PFSK-1 (cell line): Measurements from ENCODE around the gene SLC5A5.

ENCODE experiments used
- FOXP2 ChIP-seq: optimal IDR thresholded peaks from 2 replicates; pipeline ENCODE3; 2011; ENCODE audit warnings: borderline replicate concordance, control low read depth, inconsistent platforms; ENCODE audit not compliant: insufficient read depth; ENCODE audit errors: extremely low read length, extremely low read depth
- POLR2AphosphoS5 ChIP-seq: IDR thresholded peaks from 2 replicates; pipeline ENCODE4 v1.6.1; 2012; ENCODE audit warnings: low read depth, mild to moderate bottlenecking, control low read depth, low read length, moderate library complexity
- REST ChIP-seq, 2 experiments: IDR thresholded peaks; 2 replicates each; pipeline versions ENCODE4 v1.6.1 to v1.8.0; 2011 to 2012; ENCODE audit warnings: low read depth in 2 of 2, low read length in 2 of 2, control low read depth in 1 of 2, inconsistent platforms in 1 of 2, mild to moderate bottlenecking in 1 of 2, moderate library complexity in 1 of 2; ENCODE audit not compliant: insufficient read depth in 1 of 2
- SIN3A ChIP-seq: IDR thresholded peaks from 2 replicates; pipeline ENCODE4 v1.6.1; 2012; ENCODE audit warnings: mild to moderate bottlenecking, low read length, moderate library complexity, borderline replicate concordance; ENCODE audit not compliant: insufficient read depth
- TAF1 ChIP-seq: IDR thresholded peaks from 2 replicates; pipeline ENCODE4 v1.6.1; 2012; ENCODE audit warnings: low read length, control low read depth, borderline replicate concordance; ENCODE audit not compliant: insufficient read depth

SLC5A5 gene

DNA sequence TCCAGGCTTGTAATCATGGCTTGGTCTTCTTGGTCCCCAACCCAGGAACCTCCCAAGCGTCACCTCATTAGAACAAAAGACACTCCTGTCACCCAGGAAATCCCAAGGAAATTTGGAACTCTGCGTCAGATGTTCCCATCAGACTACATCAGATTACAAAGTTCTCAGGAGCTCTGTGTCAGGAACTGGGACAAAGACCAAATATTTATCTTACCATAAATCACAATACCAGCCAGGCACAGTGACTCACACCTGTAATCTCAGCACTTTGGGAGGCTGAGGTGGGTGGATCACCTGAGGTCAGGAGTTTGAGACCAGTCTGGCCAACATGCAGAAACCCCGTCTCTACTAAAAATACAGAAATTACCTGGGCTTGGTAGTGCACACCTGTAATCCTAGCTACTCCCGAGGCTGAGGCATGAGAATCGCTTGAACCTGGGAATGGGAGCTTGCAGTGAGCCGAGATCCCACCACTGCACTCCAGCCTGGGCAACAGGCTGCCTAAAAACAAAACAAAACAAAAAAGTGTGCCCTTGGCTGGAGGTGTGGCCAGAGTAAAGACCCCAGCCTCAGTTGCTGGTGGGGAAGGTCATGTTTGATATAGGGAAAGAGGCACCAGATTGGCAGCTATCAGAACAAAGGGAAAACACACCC lies 44.3 kb downstream of the SLC5A5 start:
- TF ChIP-seq POLR2AphosphoS5 (no peak), TAF1 (no peak), FOXP2 (no peak), REST (IDR thresholded peaks at IDR 0.05; ENCODE audit: insufficient read depth in 1 of 2, low read depth in 2 of 2, low read length in 2 of 2) (no peak), SIN3A (no peak)

- TF ChIP-seq FOXP2 (no peak), POLR2AphosphoS5 (no peak), REST (IDR thresholded peaks at IDR 0.05; ENCODE audit: insufficient read depth in 1 of 2, low read depth in 2 of 2, low read length in 2 of 2) (no peak), TAF1 (no peak), SIN3A (no peak)
Measured at GRCh38 chr19:17920527-17920926, 48.8 kb downstream of the SLC5A5 start.

DNA sequence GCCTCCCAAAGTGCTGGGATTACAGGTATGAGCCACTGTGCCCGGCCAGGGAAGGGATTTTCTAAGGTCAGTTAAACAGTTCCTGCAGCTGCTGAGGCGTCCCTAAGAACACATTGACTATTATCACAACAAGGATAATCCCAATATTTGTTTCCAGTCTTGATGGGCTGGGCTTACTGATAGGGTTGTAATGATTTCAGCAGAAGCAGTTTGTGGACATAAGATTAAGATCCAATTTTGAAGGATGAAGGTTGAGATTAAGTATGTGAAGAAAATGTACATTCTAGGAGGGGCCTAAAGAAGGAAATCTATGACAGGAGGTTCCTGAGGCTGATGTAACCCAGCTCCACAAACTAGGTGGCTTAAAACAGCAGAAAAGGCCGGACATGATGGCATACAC lies 50.4 kb downstream of the SLC5A5 start:
- TF ChIP-seq FOXP2, result no peak
- no peak for TF ChIP-seq TAF1

DNA sequence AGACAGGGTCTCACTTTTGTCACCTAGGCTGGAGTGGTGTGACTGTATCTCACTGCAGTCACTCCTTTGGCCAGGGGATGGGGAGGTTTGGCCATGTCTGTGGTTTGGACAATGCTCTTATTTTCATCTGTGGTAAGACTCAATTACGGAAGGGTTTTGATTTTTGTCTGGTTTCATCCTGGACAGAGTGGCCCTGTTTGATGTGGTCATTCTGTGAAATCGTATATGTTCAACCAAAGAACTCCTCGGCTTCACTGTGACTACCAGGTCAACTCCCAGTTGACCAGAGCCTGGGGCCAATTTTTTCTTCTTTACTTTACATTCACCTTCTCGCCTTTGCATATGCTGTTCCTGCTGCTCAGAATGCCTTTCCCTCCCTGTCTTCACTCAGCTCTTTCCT lies 54.3 kb downstream of the SLC5A5 start:
- TF ChIP-seq REST (IDR thresholded peaks at IDR 0.05; ENCODE audit: insufficient read depth in 1 of 2, low read depth in 2 of 2, low read length in 2 of 2) (no peak), FOXP2 (no peak), TAF1 (no peak), SIN3A (no peak), POLR2AphosphoS5 (no peak)

DNA sequence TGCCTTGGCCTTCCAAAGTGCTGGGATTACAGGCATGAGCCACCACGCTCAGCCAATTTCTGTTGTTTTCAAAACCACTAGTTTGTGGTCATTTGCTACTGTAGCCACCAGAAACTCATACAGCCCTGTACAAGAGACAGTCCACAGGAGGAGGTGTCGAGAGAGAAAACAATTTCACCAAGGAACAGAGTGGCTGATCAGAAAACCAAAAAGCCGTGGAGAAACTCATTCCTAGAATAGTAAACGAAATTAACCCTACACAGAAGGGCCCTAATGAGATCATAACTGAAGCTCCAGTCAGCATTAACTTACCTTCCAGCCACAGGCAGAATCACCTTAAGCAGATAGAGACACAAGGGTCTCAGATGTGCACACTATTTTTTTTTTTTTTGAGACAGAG lies 57.3 kb downstream of the SLC5A5 start:
- TF ChIP-seq REST (IDR thresholded peaks at IDR 0.05; ENCODE audit: insufficient read depth in 1 of 2, low read depth in 2 of 2, low read length in 2 of 2) (no peak), POLR2AphosphoS5 (no peak), SIN3A (no peak), FOXP2 (no peak), TAF1 (no peak)
